ENCODE measurements around the gene KIAA1755. TPM values are rescaled to one million over a fixed set of nuclear protein-coding genes. Genes with fewer than 3 reads are reported as not detected.

The KIAA1755 gene
- not detected in 2 replicates for total RNA-seq (2013; cell fraction: nucleolus; rRNA removed)
- total RNA-seq (2014; rRNA removed) (not detected in 2 replicates), total RNA-seq (2014; rRNA removed; fragmentation: Illumina TruSeq; extraction: Trizol) (not detected in 2 replicates), total RNA-seq (2021) (not detected in 2 replicates), polyA plus RNA-seq (2011; rRNA removed) (not detected in 2 replicates), polyA plus RNA-seq (2014; fragmentation: Illumina TruSeq; extraction: Trizol) (not detected in 2 replicates), polyA plus RNA-seq (2014; fragmentation: Nextera tagmentation; extraction: Ambion mirVana) (not detected), polyA plus RNA-seq (2014; rRNA removed) (not detected in 2 replicates), polyA plus RNA-seq (2016; fragmentation: Nextera tagmentation; extraction: Ambion mirVana) (not detected), polyA minus RNA-seq (2011; rRNA and poly(A)+ RNA removed) (not detected in 2 replicates), Bru-seq, nascent RNA (percentile 2 among the genes with signal in this experiment), BruChase-seq, experiment 1, labeled RNA remaining after a 6-hour chase (not detected), BruChase-seq, experiment 2, labeled RNA remaining after a 2-hour chase (not detected)
- polyA plus RNA-seq (2011; ENCODE audit: low read depth), result not detected
- not detected in 2 replicates for polyA plus RNA-seq (2011; cell fraction: cytosol; rRNA removed)
- not detected in 2 replicates for polyA plus RNA-seq (2011; cell fraction: nucleus; rRNA removed)
- polyA plus RNA-seq (2012), result not detected in 2 replicates
- not detected in 2 replicates for polyA minus RNA-seq (2011; cell fraction: cytosol; rRNA and poly(A)+ RNA removed)
- polyA minus RNA-seq (2011; cell fraction: nucleus; rRNA and poly(A)+ RNA removed), result not detected in 2 replicates
- long read RNA-seq, experiment 1, result 0 reads
- long read RNA-seq, experiment 2, result 0 reads

- H3K27me3 ChIP-seq (replicated peaks in 1 of 2; ENCODE audit: control insufficient read depth in 2 of 2, insufficient read depth in 2 of 2, low read length in 1 of 2), result peaks cover 9% of the 10 kb centered on the region in 2 experiments; a peak in 3 of 4 replicates
- ChIA-PET RAD21 (ENCODE audit: unreplicated experiment) (no interaction called here), CTCF (no interaction called here), POLR2A (no interaction called here), SMC1A (ENCODE audit: uncharacterized antibody, unreplicated experiment) (no interaction called here)
- no peak within 1 kb of the TSS for H2AFZ ChIP-seq (ENCODE audit: control insufficient read depth, low read depth, low read length)
- 21% methylated on average over 21 of the region's 65 CpGs for WGBS (ENCODE audit: insufficient coverage, insufficient replicate concordance, low lambda C conversion rate, missing lambda C conversion rate)
- no peak within 1 kb of the TSS for H3K4me2 ChIP-seq (ENCODE audit: control insufficient read depth, insufficient read depth)
- H3K9me3 ChIP-seq (replicated peaks; ENCODE audit: control insufficient read depth, insufficient read depth, low read length), result no peaks in the 10 kb centered on the region
- H3K79me2 ChIP-seq (ENCODE audit: control insufficient read depth, insufficient read depth, low read length), result no peaks in the 10 kb centered on the region
- no peak within 1 kb of the TSS for H3K9ac ChIP-seq (ENCODE audit: control insufficient read depth, insufficient read depth, low read length)
- FAIRE-seq, result no peak
- no TSS peak for BruUV-seq (replicated peaks)
- intact Hi-C loops (cut with micrococcal nuclease; ENCODE audit: unreplicated experiment), result no loop called here
- no peaks in the 10 kb centered on the region for H3K36me3 ChIP-seq (ENCODE audit: control insufficient read depth in 2 of 2, insufficient read depth in 2 of 2, low read length in 1 of 2)
- in situ Hi-C loops (cut with MboI), result no loop called here
- no peak for TF ChIP-seq JUNB (IDR thresholded peaks at IDR 0.05)
- TF ChIP-seq SREBF2 (IDR thresholded peaks at IDR 0.05; ENCODE audit: low read length), result no peak
- no peak for TF ChIP-seq CEBPB (IDR thresholded peaks at IDR 0.05; ENCODE audit: borderline replicate concordance in 1 of 2, low read depth in 2 of 2, low read length in 2 of 2)
- no peak for TF ChIP-seq SMARCA5 (IDR thresholded peaks at IDR 0.05)
- no peak for TF ChIP-seq POLR2AphosphoS5 (IDR thresholded peaks at IDR 0.05; ENCODE audit: low read length)
- no peak for TF ChIP-seq POLR2A (IDR thresholded peaks at IDR 0.05; ENCODE audit: low read depth, low read length)
- no peak for TF ChIP-seq SP1 (IDR thresholded peaks at IDR 0.05; ENCODE audit: low read depth, low read length)
- no peak for TF ChIP-seq ETV6 (conservative IDR thresholded peaks at IDR 0.05 in 1 of 2, IDR thresholded peaks at IDR 0.05 in 1 of 2; ENCODE audit: borderline replicate concordance in 1 of 2, low read depth in 1 of 2)
- no peak for TF ChIP-seq STAT1 (conservative IDR thresholded peaks at IDR 0.05)
- no peak for TF ChIP-seq DPF2 (IDR thresholded peaks at IDR 0.05)
- TF ChIP-seq HCFC1 (IDR thresholded peaks at IDR 0.05; ENCODE audit: low read length), result no peak
- TF ChIP-seq, protein P1, sequence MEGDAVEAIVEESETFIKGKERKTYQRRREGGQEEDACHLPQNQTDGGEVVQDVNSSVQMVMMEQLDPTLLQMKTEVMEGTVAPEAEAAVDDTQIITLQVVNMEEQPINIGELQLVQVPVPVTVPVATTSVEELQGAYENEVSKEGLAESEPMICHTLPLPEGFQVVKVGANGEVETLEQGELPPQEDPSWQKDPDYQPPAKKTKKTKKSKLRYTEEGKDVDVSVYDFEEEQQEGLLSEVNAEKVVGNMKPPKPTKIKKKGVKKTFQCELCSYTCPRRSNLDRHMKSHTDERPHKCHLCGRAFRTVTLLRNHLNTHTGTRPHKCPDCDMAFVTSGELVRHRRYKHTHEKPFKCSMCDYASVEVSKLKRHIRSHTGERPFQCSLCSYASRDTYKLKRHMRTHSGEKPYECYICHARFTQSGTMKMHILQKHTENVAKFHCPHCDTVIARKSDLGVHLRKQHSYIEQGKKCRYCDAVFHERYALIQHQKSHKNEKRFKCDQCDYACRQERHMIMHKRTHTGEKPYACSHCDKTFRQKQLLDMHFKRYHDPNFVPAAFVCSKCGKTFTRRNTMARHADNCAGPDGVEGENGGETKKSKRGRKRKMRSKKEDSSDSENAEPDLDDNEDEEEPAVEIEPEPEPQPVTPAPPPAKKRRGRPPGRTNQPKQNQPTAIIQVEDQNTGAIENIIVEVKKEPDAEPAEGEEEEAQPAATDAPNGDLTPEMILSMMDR (IDR thresholded peaks at IDR 0.05 in 2 of 3, conservative IDR thresholded peaks at IDR 0.05 in 1 of 3; ENCODE audit: control insufficient read depth in 2 of 3, extremely low read depth in 1 of 3, insufficient read depth in 1 of 3, low read depth in 3 of 3, low read length in 3 of 3), result no peak
- TF ChIP-seq MXI1 (IDR thresholded peaks at IDR 0.05; ENCODE audit: low read depth, low read length), result no peak
- no peak for ATAC-seq
- H3K4me3 ChIP-seq, result no peak within 1 kb of the TSS
- no peak within 1 kb of the TSS for H3K27ac ChIP-seq (ENCODE audit: control insufficient read depth, insufficient read depth)
- DNase-seq (ENCODE audit: low read depth, low spot score), result no peak
- no peaks in the 10 kb centered on the region for H3K4me1 ChIP-seq (ENCODE audit: control insufficient read depth, insufficient read depth, low read length)
- H4K20me1 ChIP-seq (ENCODE audit: control insufficient read depth, insufficient read depth), result no peaks in the 10 kb centered on the region
These were observed at the start of gene KIAA1755 for GRCh38 chr20:38260378-38261053. Gene KIAA1755 (minus strand): TSS chr20:38260735. CDS start chr20:38260500, 235 bp downstream.

Measured in GM12878 (cell line).